HEK293T (cell line): Measurements from ENCODE around the gene MAGOH.

Source experiments
- ARNT ChIP-seq: fragments of 450-650 bp; IDR thresholded peaks from 2 replicates; pipeline ENCODE4 v1.6.1; 2017; ENCODE audit warnings: mild to moderate bottlenecking
- BHLHE40 ChIP-seq: fragments of 450-650 bp; IDR thresholded peaks from 2 replicates; pipeline ENCODE4 v1.6.1; 2016; ENCODE audit warnings: mild to moderate bottlenecking, moderate library complexity, borderline replicate concordance
- CTBP1 ChIP-seq: fragments of 450-650 bp; IDR thresholded peaks from 2 replicates; pipeline ENCODE4 v1.6.1; 2016; ENCODE audit warnings: borderline replicate concordance
- ELF4 ChIP-seq: fragments of 450-650 bp; IDR thresholded peaks from 2 replicates; pipeline ENCODE4 v1.6.1; 2017; ENCODE audit warnings: antibody characterized with exemption
- FOXA1 ChIP-seq: fragments of 450-650 bp; IDR thresholded peaks from 2 replicates; pipeline ENCODE4 v1.6.1; 2016; ENCODE audit warnings: mild to moderate bottlenecking
- FOXK2 ChIP-seq: fragments of 450-650 bp; IDR thresholded peaks from 2 replicates; pipeline ENCODE4 v1.6.1; 2016; ENCODE audit warnings: mild to moderate bottlenecking
- FOXM1 ChIP-seq: fragments of 450-650 bp; IDR thresholded peaks from 2 replicates; pipeline ENCODE4 v1.6.1; 2017; ENCODE audit warnings: mild to moderate bottlenecking, borderline replicate concordance
- L3MBTL2 ChIP-seq: fragments of 450-650 bp; conservative IDR thresholded peaks from 2 replicates; pipeline ENCODE4 v1.6.1; 2016; ENCODE audit warnings: mild to moderate bottlenecking
- NFRKB ChIP-seq: fragments of 450-650 bp; IDR thresholded peaks from 2 replicates; pipeline ENCODE4 v1.6.1; 2016; ENCODE audit warnings: mild to moderate bottlenecking, moderate library complexity
- PKNOX1 ChIP-seq: fragments of 450-650 bp; IDR thresholded peaks from 2 replicates; pipeline ENCODE4 v1.6.1; 2016
- SUZ12 ChIP-seq: fragments of 450-650 bp; IDR thresholded peaks from 2 replicates; pipeline ENCODE4 v1.6.1; 2016; ENCODE audit warnings: mild to moderate bottlenecking
- TARDBP ChIP-seq: fragments of 450-650 bp; IDR thresholded peaks from 2 replicates; pipeline ENCODE4 v1.6.1; 2016
- ZNF384 ChIP-seq: fragments of 450-650 bp; IDR thresholded peaks from 2 replicates; pipeline ENCODE4 v1.6.1; 2016

GRCh38 chr1:53250325-53250724 is 12.0 kb upstream of the MAGOH start:
- no peak for TF ChIP-seq FOXK2
- TF ChIP-seq BHLHE40: no peak
- TF ChIP-seq PKNOX1: no peak
- no peak for TF ChIP-seq FOXM1
- TF ChIP-seq FOXA1: no peak
- TF ChIP-seq TARDBP: no peak
- TF ChIP-seq SUZ12: no peak
- TF ChIP-seq L3MBTL2: no peak
- TF ChIP-seq ZNF384: no peak
- TF ChIP-seq ARNT: no peak
- TF ChIP-seq NFRKB: no peak
- no peak for TF ChIP-seq ELF4
- TF ChIP-seq CTBP1: no peak
